HepG2 (cell line): ENCODE data around the gene ZBTB7B. TPM values are rescaled to one million over a fixed set of nuclear protein-coding genes. Genes with fewer than 3 reads are reported as not detected.

Experiments
- ARNT2 ChIP-seq: sonication (generic); formaldehyde crosslinking; IDR thresholded peaks from 2 replicates; pipeline ENCODE4 v1.8.0; 2022; ENCODE audit warnings: mild to moderate bottlenecking, low read depth, missing genetic modification reagents, moderate library complexity
- BRD4 ChIP-seq: sonication (generic); formaldehyde crosslinking; IDR thresholded peaks from 2 replicates; pipeline ENCODE4 v1.4.0; 2020; ENCODE audit warnings: missing genetic modification reagents
- CREM ChIP-seq, 2 experiments: sonication (generic) in 1 of 2; formaldehyde crosslinking in 1 of 2; IDR thresholded peaks; 2 replicates each; pipeline versions ENCODE4 v1.4.0 to v1.6.1; 2016 to 2020; ENCODE audit warnings: antibody characterized with exemption in 1 of 2, mild to moderate bottlenecking in 1 of 2, missing genetic modification reagents in 1 of 2
- DBP ChIP-seq: sonication (generic); formaldehyde crosslinking; IDR thresholded peaks from 2 replicates; pipeline ENCODE4 v1.4.0; 2020; ENCODE audit warnings: missing genetic modification reagents; ENCODE audit errors: not compliant biosample characterization
- IRF2 ChIP-seq: IDR thresholded peaks from 2 replicates; pipeline ENCODE4 v1.6.1; 2018; ENCODE audit warnings: missing genetic modification reagents, missing compliant biosample characterization
- KDM5B ChIP-seq: sonication (generic); formaldehyde crosslinking; IDR thresholded peaks from 2 replicates; pipeline ENCODE4 v1.4.0; 2020; ENCODE audit warnings: missing genetic modification reagents, mild to moderate bottlenecking, borderline replicate concordance
- MEIS2 ChIP-seq: sonication (generic); formaldehyde crosslinking; IDR thresholded peaks from 2 replicates; pipeline ENCODE4 v1.9.0; 2021; ENCODE audit warnings: mild to moderate bottlenecking, missing genetic modification reagents
- POLR2G ChIP-seq: fragments of 200-400 bp; formaldehyde crosslinking; IDR thresholded peaks from 2 replicates; pipeline ENCODE4 v1.6.1; 2018; ENCODE audit warnings: mild to moderate bottlenecking, low read depth, low read length, moderate library complexity
- RBFOX2 ChIP-seq: fragments of 200-400 bp; formaldehyde crosslinking; IDR thresholded peaks from 2 replicates; pipeline ENCODE4 v1.6.1; 2017; ENCODE audit warnings: low read depth, mild to moderate bottlenecking, low read length
- SALL1 ChIP-seq: sonication (generic); formaldehyde crosslinking; IDR thresholded peaks from 2 replicates; pipeline ENCODE4 v1.8.0; 2022; ENCODE audit warnings: mild to moderate bottlenecking, missing genetic modification reagents
- SMAD3 ChIP-seq: sonication (generic); formaldehyde crosslinking; IDR thresholded peaks from 2 replicates; pipeline ENCODE4 v1.4.0; 2020; ENCODE audit warnings: missing genetic modification reagents
- SNAI1 ChIP-seq: sonication (generic); formaldehyde crosslinking; IDR thresholded peaks from 2 replicates; pipeline ENCODE4 v1.5.0; 2020; ENCODE audit warnings: mild to moderate bottlenecking, missing genetic modification reagents, borderline replicate concordance
- ZFP36L1 ChIP-seq: sonication (generic); formaldehyde crosslinking; IDR thresholded peaks from 2 replicates; pipeline ENCODE4 v1.8.0; 2022; ENCODE audit warnings: mild to moderate bottlenecking, missing genetic modification reagents, moderate library complexity
- ZNF441 ChIP-seq: sonication (generic); formaldehyde crosslinking; IDR thresholded peaks from 2 replicates; pipeline ENCODE4 v1.7.0; 2021; ENCODE audit warnings: missing genetic modification reagents, borderline replicate concordance
- ZNF572 ChIP-seq: sonication (generic); formaldehyde crosslinking; IDR thresholded peaks from 2 replicates; pipeline ENCODE4 v1.5.1; 2020; ENCODE audit warnings: mild to moderate bottlenecking, missing genetic modification reagents
- ZNF879 ChIP-seq: sonication (generic); formaldehyde crosslinking; IDR thresholded peaks from 2 replicates; pipeline ENCODE4 v1.8.1; 2023; ENCODE audit warnings: missing genetic modification reagents
- polyA plus RNA-seq, 8 experiments: library from polyadenylated mRNA; depleted of rRNA in 3 of 8; stranded (reverse) in 7 of 8; unstranded in 1 of 8; fragments of >200 nt; fragmentation: Illumina TruSeq in 4 of 8; extraction: Trizol in 4 of 8; gene quantifications; 2 replicates each; pipeline versions ENCODE4 v1.2.1 to v1.2.3, GENCODE V29; 2011 to 2016; ENCODE audit warnings: low read depth in 4 of 8, missing spikeins in 1 of 8, mixed read lengths in 1 of 8; ENCODE audit not compliant: insufficient read depth in 1 of 8
- total RNA-seq, 5 experiments: library from RNA; depleted of rRNA; stranded (reverse); fragments of >200 nt; fragmentation: Illumina TruSeq; extraction: Trizol; gene quantifications; 2 replicates each; pipeline ENCODE4 v1.2.3, GENCODE V29; 2016; ENCODE audit warnings: low read depth in 1 of 5
- TF ChIP-seq, protein P1 (sequence below): sonication (generic); formaldehyde crosslinking; IDR thresholded peaks from 2 replicates; pipeline ENCODE4 v1.4.0; 2020; ENCODE audit warnings: missing genetic modification reagents, borderline replicate concordance
- TF ChIP-seq, protein P2 (sequence below), 2 experiments: sonication (generic) in 1 of 2; formaldehyde crosslinking in 1 of 2; IDR thresholded peaks; 2 replicates each; pipeline versions ENCODE4 v1.4.0 to v1.6.1; 2016 to 2020; ENCODE audit warnings: borderline replicate concordance in 1 of 2, low read depth in 1 of 2, mild to moderate bottlenecking in 1 of 2, missing genetic modification reagents in 1 of 2

Gene ZBTB7B
- total and polyA plus RNA-seq, 2 of the 13 experiments (the other 11 are each of a cell fraction or from before 2014, with no cell fraction given), result 15.5 to 17.5 TPM

- TF ChIP-seq POLR2G, result 0 out of 2 replicates have a peak, but pooled peaks have one; percentile 5
- no peak for TF ChIP-seq SNAI1
- peak; percentile 27; the same call in 1 of the 2 replicates for TF ChIP-seq ZNF572
- 0 out of 2 replicates have a peak, but pooled peaks have one; percentile 54 for TF ChIP-seq ZNF879 (CRISPR knock-in tag)
- no peak for TF ChIP-seq ARNT2 (CRISPR knock-in tag)
- TF ChIP-seq, protein P1, sequence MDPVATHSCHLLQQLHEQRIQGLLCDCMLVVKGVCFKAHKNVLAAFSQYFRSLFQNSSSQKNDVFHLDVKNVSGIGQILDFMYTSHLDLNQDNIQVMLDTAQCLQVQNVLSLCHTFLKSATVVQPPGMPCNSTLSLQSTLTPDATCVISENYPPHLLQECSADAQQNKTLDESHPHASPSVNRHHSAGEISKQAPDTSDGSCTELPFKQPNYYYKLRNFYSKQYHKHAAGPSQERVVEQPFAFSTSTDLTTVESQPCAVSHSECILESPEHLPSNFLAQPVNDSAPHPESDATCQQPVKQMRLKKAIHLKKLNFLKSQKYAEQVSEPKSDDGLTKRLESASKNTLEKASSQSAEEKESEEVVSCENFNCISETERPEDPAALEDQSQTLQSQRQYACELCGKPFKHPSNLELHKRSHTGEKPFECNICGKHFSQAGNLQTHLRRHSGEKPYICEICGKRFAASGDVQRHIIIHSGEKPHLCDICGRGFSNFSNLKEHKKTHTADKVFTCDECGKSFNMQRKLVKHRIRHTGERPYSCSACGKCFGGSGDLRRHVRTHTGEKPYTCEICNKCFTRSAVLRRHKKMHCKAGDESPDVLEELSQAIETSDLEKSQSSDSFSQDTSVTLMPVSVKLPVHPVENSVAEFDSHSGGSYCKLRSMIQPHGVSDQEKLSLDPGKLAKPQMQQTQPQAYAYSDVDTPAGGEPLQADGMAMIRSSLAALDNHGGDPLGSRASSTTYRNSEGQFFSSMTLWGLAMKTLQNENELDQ, result no peak
- TF ChIP-seq ZFP36L1 (CRISPR knock-in tag), result 0 out of 2 replicates have a peak, but pooled peaks have one; percentile 17
- 0 out of 2 replicates have a peak, but pooled peaks have one; percentile 11 for TF ChIP-seq SMAD3 (CRISPR knock-in tag)
- TF ChIP-seq SALL1 (CRISPR knock-in tag), result peak; percentile 23; the same call in 1 of the 2 replicates
- TF ChIP-seq, protein P2, sequence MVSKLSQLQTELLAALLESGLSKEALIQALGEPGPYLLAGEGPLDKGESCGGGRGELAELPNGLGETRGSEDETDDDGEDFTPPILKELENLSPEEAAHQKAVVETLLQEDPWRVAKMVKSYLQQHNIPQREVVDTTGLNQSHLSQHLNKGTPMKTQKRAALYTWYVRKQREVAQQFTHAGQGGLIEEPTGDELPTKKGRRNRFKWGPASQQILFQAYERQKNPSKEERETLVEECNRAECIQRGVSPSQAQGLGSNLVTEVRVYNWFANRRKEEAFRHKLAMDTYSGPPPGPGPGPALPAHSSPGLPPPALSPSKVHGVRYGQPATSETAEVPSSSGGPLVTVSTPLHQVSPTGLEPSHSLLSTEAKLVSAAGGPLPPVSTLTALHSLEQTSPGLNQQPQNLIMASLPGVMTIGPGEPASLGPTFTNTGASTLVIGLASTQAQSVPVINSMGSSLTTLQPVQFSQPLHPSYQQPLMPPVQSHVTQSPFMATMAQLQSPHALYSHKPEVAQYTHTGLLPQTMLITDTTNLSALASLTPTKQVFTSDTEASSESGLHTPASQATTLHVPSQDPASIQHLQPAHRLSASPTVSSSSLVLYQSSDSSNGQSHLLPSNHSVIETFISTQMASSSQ (IDR thresholded peaks at IDR 0.05; ENCODE audit: low read depth), result no peak
- TF ChIP-seq, protein P2 (CRISPR knock-in tag; IDR thresholded peaks at IDR 0.05; ENCODE audit: borderline replicate concordance), result 0 out of 2 replicates have a peak, but pooled peaks have one; percentile 6
- TF ChIP-seq RBFOX2, result peak; percentile 41; the same call in 1 of the 2 replicates
- no peak for TF ChIP-seq DBP
- no peak for TF ChIP-seq MEIS2 (CRISPR knock-in tag)
- TF ChIP-seq KDM5B (CRISPR knock-in tag), result 0 out of 2 replicates have a peak, but pooled peaks have one; percentile 38
- peak; percentile 30; the same call in 1 of the 2 replicates for TF ChIP-seq BRD4 (CRISPR knock-in tag)
- TF ChIP-seq IRF2, result no peak
- no peak for TF ChIP-seq CREM (IDR thresholded peaks at IDR 0.05)
- no peak for TF ChIP-seq CREM (CRISPR knock-in tag; IDR thresholded peaks at IDR 0.05)
- peak; percentile 56; the same call in 1 of the 2 replicates for TF ChIP-seq ZNF441 (CRISPR knock-in tag)
Observed at GRCh38 chr1:155002464-155003226, at the start of gene ZBTB7B (continued).
